Neural cell (in vitro differentiated cells): ENCODE results near the gene RFESD. TPM values are rescaled to one million over a fixed set of nuclear protein-coding genes. Genes with fewer than 3 reads are reported as not detected.

Experiments used
- H2AFZ ChIP-seq: fragments of 200-600, 300-800 bp; sonication (generic), shearing (Covaris generic); 2 replicates; pipeline ENCODE4 v1.6.0; 2014; ENCODE audit warnings: low read depth, mild to moderate bottlenecking, antibody characterized with exemption, low read length, moderate library complexity
- H3F3A ChIP-seq: fragments of 200-600 bp; shearing (Covaris generic); 2 replicates; pipeline ENCODE4 v1.6.1; 2016; ENCODE audit warnings: mild to moderate bottlenecking, moderate library complexity, mixed read lengths, antibody characterized with exemption, low read length; ENCODE audit not compliant: insufficient read depth, poor library complexity, severe bottlenecking
- H3K27ac ChIP-seq: fragments of 200-600, 300-800 bp; sonication (generic), shearing (Covaris generic); 2 replicates; pipeline ENCODE4 v1.5.1; 2014; ENCODE audit warnings: mild to moderate bottlenecking, low read length, moderate library complexity
- H3K27me3 ChIP-seq: fragments of 300-800, 200-600 bp; sonication (generic), shearing (Covaris generic); 2 replicates; pipeline ENCODE4 v1.6.0; 2014; ENCODE audit warnings: mild to moderate bottlenecking, low read depth, low read length, moderate library complexity; ENCODE audit not compliant: insufficient read depth
- H3K36me3 ChIP-seq: fragments of 300-800, 200-600 bp; sonication (generic), shearing (Covaris generic); 2 replicates; pipeline ENCODE4 v1.5.1; 2014; ENCODE audit warnings: mild to moderate bottlenecking, antibody characterized with exemption, low read length, moderate library complexity; ENCODE audit not compliant: insufficient read depth
- H3K4me2 ChIP-seq: fragments of 300-800, 200-600 bp; sonication (generic), shearing (Covaris generic); 2 replicates; pipeline ENCODE4 v1.6.0; 2014; ENCODE audit warnings: mild to moderate bottlenecking, low read length
- H3K4me3 ChIP-seq: fragments of 300-800, 200-600 bp; sonication (generic), shearing (Covaris generic); 2 replicates; pipeline ENCODE4 v1.5.1; 2014; ENCODE audit warnings: mild to moderate bottlenecking, low read length, moderate library complexity
- H3K79me2 ChIP-seq: fragments of 200-600 bp; shearing (Covaris generic); replicated peaks from 2 replicates; pipeline ENCODE4 v1.6.0; 2014; ENCODE audit warnings: mild to moderate bottlenecking, low read length, moderate library complexity; ENCODE audit not compliant: insufficient read depth
- H3K9ac ChIP-seq: fragments of 300-800, 200-600 bp; sonication (generic), shearing (Covaris generic); 2 replicates; pipeline ENCODE4 v1.6.1; 2016; ENCODE audit warnings: mild to moderate bottlenecking, low read length, mixed read lengths
- H3K9me2 ChIP-seq: fragments of 200-600 bp; shearing (Covaris generic); 2 replicates; pipeline ENCODE4 v1.6.1; 2016; ENCODE audit warnings: mild to moderate bottlenecking, low read length, mixed read lengths; ENCODE audit not compliant: insufficient read depth
- H3K9me3 ChIP-seq: fragments of 200-600, 300-800 bp; sonication (generic), shearing (Covaris generic); 2 replicates; pipeline ENCODE4 v1.6.1; 2016; ENCODE audit warnings: mild to moderate bottlenecking, mixed run types, low read length, moderate library complexity, mixed read lengths
- H4K20me1 ChIP-seq: fragments of 200-600 bp; shearing (Covaris generic); 2 replicates; pipeline ENCODE4 v1.6.1; 2016; ENCODE audit warnings: mild to moderate bottlenecking, mixed run types; ENCODE audit not compliant: insufficient read depth
- EP300 ChIP-seq: fragments of 450-650 bp; conservative IDR thresholded peaks from 2 replicates; pipeline ENCODE4 v1.6.1; 2014; ENCODE audit warnings: antibody characterized with exemption, mild to moderate bottlenecking, moderate library complexity; ENCODE audit not compliant: poor library complexity, severe bottlenecking
- EZH2 ChIP-seq: fragments of 200-600, 300-800 bp; shearing (Covaris generic), sonication (generic); IDR thresholded peaks from 2 replicates; pipeline ENCODE4 v1.6.1; 2014; ENCODE audit warnings: antibody characterized with exemption, low read length, borderline replicate concordance, mild to moderate bottlenecking; ENCODE audit not compliant: insufficient read depth, poor library complexity, severe bottlenecking
- MXI1 ChIP-seq: fragments of 450-650 bp; conservative IDR thresholded peaks from 2 replicates; pipeline ENCODE4 v1.6.1; 2014; ENCODE audit warnings: antibody characterized with exemption, mild to moderate bottlenecking; ENCODE audit not compliant: poor library complexity, severe bottlenecking
- POLR2AphosphoS5 ChIP-seq: IDR thresholded peaks from 2 replicates; pipeline ENCODE4 v1.6.1; 2012
- RAD21 ChIP-seq: fragments of 450-650 bp; conservative IDR thresholded peaks from 2 replicates; pipeline ENCODE4 v1.6.1; 2014; ENCODE audit warnings: antibody characterized with exemption, mild to moderate bottlenecking, moderate library complexity
- SMC3 ChIP-seq: fragments of 450-650 bp; conservative IDR thresholded peaks from 2 replicates; pipeline ENCODE4 v1.6.1; 2014; ENCODE audit warnings: antibody characterized with exemption, mild to moderate bottlenecking, moderate library complexity; ENCODE audit not compliant: poor library complexity
- TAF1 ChIP-seq: IDR thresholded peaks from 2 replicates; pipeline ENCODE4 v1.6.1; 2012; ENCODE audit warnings: low read depth
- polyA plus RNA-seq: library from polyadenylated mRNA; depleted of rRNA; stranded (reverse); fragments of >200 nt; gene quantifications from 2 replicates; pipeline ENCODE4 v1.2.3, GENCODE V29; 2014
- TF ChIP-seq, protein P1 (sequence below): IDR thresholded peaks from 2 replicates; pipeline ENCODE4 v1.6.1; 2012; ENCODE audit warnings: borderline replicate concordance
- TF ChIP-seq, protein P2 (sequence below): fragments of 450-650 bp; IDR thresholded peaks from 2 replicates; pipeline ENCODE4 v1.5.1; 2014; ENCODE audit warnings: antibody characterized with exemption, mild to moderate bottlenecking, moderate library complexity; ENCODE audit not compliant: poor library complexity, severe bottlenecking

RFESD gene
- polyA plus RNA-seq, 1 donor from 2014 or later = not detected

DNA sequence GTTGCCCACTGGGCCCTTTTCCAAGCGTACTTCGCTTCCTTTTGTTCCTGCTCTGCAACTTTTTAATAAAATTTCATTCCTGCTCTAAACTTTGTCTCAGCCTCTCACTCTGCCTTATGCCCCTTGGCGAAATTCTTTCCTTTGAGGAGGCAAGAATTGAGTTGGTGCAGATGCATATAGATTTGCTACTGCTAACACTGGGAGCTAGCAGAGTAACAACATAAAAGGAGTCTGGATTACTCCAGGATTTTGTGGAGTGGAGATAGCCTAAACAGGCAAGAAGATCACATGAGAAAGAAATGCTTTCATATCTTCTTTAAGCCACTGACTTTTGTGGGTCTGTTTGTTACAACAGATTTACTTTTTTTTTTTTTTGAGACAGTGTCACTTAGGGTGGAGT is 12.9 kb upstream of the RFESD start:
- no peaks in the 10 kb centered on the region for H3F3A ChIP-seq
- H3K9me2 ChIP-seq = no peaks in the 10 kb centered on the region
- no peak overlapping the region for H2AFZ ChIP-seq
- no peaks in the 10 kb centered on the region for H3K79me2 ChIP-seq
- H3K27me3 ChIP-seq = no peaks in the 10 kb centered on the region
- no peaks in the 10 kb centered on the region for H3K36me3 ChIP-seq
- H3K4me3 ChIP-seq = no peak overlapping the region
- no peak overlapping the region for H3K9ac ChIP-seq
- no peaks in the 10 kb centered on the region for H4K20me1 ChIP-seq
- TF ChIP-seq POLR2AphosphoS5 (no peak), TAF1 (no peak)
- no peak overlapping the region for H3K27ac ChIP-seq
- H3K4me2 ChIP-seq = no peak overlapping the region
- H3K9me3 ChIP-seq = no peaks in the 10 kb centered on the region

DNA sequence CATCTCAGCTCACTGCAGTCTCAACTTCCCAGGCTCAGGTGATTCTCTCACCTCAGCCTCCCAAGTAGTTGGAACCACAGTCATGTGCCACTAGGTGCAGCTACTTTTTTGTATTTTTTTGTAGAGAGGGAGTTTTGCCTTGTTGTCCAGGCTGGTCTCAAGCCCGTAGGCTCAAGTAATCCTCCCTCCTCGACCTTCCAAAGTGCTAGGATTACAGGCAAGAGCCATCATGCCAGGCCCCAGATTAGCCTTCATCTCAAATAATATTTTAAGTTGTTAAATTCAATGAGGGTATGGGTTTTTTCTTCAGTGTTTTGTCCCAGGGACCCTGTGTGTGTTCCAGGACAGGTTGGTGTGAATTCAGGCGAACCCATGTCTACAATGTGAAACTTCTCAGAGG is 12.5 kb upstream of the RFESD start:
- no peaks in the 10 kb centered on the region for H3K79me2 ChIP-seq
- H3K27ac ChIP-seq = no peak overlapping the region
- no peak overlapping the region for H3K4me3 ChIP-seq
- no peaks in the 10 kb centered on the region for H3K36me3 ChIP-seq
- no peaks in the 10 kb centered on the region for H3F3A ChIP-seq
- H3K9me3 ChIP-seq = no peaks in the 10 kb centered on the region
- no peak overlapping the region for H3K4me2 ChIP-seq
- no peaks in the 10 kb centered on the region for H3K9me2 ChIP-seq
- no peak overlapping the region for H3K9ac ChIP-seq
- TF ChIP-seq SMC3 (no peak), POLR2AphosphoS5 (no peak)
- no peak overlapping the region for H2AFZ ChIP-seq
- no peaks in the 10 kb centered on the region for H4K20me1 ChIP-seq
- no peaks in the 10 kb centered on the region for H3K27me3 ChIP-seq

DNA sequence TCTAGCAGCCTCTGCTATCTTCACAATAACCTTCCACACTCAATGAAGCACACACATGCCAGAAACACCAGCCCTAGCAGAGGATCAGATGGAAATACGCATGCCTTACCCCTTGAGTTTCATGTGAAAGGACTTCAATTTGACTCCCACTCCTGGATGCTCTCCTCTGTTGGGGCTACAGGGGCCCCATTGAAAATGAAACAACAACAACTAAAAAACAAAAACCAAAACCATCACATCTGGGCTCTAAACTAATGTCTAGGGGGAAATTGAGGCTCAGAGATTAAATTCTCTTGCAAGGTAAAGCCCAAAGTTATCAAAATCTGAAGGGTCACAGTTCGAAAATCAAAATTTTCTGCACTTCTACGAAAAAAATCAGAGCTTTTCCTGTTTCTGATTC is 7.9 kb upstream of the RFESD start:
- Histone ChIP-seq H4K20me1 (no peaks in the 10 kb centered on the region), H3K79me2 (no peaks in the 10 kb centered on the region), H3K9ac (no peak overlapping the region), H3K36me3 (no peaks in the 10 kb centered on the region), H3K27me3 (no peaks in the 10 kb centered on the region), H3K4me2 (no peak overlapping the region), H3F3A (no peaks in the 10 kb centered on the region), H2AFZ (no peak overlapping the region), H3K9me3 (no peaks in the 10 kb centered on the region), H3K4me3 (no peak overlapping the region), H3K27ac (no peak overlapping the region), H3K9me2 (no peaks in the 10 kb centered on the region)
- TF ChIP-seq EP300 (no peak), TAF1 (no peak), MXI1 (no peak), POLR2AphosphoS5 (no peak), SMC3 (no peak), EZH2 (no peak), RAD21 (no peak)
- TF ChIP-seq, protein P1, sequence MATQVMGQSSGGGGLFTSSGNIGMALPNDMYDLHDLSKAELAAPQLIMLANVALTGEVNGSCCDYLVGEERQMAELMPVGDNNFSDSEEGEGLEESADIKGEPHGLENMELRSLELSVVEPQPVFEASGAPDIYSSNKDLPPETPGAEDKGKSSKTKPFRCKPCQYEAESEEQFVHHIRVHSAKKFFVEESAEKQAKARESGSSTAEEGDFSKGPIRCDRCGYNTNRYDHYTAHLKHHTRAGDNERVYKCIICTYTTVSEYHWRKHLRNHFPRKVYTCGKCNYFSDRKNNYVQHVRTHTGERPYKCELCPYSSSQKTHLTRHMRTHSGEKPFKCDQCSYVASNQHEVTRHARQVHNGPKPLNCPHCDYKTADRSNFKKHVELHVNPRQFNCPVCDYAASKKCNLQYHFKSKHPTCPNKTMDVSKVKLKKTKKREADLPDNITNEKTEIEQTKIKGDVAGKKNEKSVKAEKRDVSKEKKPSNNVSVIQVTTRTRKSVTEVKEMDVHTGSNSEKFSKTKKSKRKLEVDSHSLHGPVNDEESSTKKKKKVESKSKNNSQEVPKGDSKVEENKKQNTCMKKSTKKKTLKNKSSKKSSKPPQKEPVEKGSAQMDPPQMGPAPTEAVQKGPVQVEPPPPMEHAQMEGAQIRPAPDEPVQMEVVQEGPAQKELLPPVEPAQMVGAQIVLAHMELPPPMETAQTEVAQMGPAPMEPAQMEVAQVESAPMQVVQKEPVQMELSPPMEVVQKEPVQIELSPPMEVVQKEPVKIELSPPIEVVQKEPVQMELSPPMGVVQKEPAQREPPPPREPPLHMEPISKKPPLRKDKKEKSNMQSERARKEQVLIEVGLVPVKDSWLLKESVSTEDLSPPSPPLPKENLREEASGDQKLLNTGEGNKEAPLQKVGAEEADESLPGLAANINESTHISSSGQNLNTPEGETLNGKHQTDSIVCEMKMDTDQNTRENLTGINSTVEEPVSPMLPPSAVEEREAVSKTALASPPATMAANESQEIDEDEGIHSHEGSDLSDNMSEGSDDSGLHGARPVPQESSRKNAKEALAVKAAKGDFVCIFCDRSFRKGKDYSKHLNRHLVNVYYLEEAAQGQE = no peak
- TF ChIP-seq, protein P2, sequence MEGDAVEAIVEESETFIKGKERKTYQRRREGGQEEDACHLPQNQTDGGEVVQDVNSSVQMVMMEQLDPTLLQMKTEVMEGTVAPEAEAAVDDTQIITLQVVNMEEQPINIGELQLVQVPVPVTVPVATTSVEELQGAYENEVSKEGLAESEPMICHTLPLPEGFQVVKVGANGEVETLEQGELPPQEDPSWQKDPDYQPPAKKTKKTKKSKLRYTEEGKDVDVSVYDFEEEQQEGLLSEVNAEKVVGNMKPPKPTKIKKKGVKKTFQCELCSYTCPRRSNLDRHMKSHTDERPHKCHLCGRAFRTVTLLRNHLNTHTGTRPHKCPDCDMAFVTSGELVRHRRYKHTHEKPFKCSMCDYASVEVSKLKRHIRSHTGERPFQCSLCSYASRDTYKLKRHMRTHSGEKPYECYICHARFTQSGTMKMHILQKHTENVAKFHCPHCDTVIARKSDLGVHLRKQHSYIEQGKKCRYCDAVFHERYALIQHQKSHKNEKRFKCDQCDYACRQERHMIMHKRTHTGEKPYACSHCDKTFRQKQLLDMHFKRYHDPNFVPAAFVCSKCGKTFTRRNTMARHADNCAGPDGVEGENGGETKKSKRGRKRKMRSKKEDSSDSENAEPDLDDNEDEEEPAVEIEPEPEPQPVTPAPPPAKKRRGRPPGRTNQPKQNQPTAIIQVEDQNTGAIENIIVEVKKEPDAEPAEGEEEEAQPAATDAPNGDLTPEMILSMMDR = no peak
